HG03442 (cell line): Measurements from ENCODE around the gene ATP2B3.
A peak's percentile ranks its signal among the peaks of the same experiment; 100 is the strongest.

Experiments
- ATAC-seq: cut with Tn5 transposase; IDR thresholded peaks from one replicate; pipeline ENCODE4 v1.9.1; 2021; ENCODE audit warnings: mild to moderate bottlenecking, moderate library complexity; ENCODE audit not compliant: unreplicated experiment

ATP2B3 gene

GRCh38 chrX:153530411-153531129 lies 13.1 kb downstream of the ATP2B3 start:
- ATAC-seq = no peak

DNA sequence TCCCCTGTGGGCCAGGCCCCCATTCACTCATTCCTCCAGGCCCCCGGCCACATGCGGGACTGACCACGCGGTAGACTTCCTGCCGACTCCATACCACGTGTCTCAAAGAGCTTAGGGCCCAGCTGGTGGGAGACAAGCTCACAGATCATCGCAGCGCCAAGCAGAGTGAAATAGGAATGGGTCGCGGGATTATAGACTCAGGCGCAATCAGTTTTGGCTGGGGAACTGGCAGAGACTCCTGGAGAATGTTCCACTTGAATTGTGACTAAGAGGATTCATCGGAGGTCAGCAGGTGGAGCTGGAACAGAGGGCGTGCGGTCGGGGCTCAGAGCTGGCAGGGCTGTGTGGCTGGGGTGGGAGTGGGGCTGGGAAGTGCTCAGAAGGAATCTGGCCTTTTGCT lies 15.6 kb downstream of the ATP2B3 start:
- ATAC-seq = no peak

DNA sequence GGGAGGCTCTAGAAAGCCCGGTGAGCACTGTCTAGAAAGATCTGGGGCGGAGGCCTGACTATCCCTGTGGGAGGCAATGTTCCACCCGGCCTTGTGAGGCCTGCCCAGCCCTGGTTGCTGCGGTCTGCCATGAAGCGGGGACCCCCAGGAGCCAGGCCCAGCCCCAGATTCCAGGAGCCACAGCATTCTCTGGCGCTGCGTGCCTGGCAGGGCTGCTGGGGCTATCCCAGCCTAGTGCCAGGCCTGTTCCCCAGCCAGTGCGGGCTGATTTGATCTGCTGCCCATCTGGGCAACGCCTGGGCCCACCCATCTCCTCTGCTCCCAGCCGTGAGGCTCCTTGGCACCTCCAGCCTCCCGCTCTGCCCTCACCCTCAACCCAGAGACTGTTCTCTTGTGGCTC lies 19.6 kb downstream of the ATP2B3 start:
- no peak for ATAC-seq

DNA sequence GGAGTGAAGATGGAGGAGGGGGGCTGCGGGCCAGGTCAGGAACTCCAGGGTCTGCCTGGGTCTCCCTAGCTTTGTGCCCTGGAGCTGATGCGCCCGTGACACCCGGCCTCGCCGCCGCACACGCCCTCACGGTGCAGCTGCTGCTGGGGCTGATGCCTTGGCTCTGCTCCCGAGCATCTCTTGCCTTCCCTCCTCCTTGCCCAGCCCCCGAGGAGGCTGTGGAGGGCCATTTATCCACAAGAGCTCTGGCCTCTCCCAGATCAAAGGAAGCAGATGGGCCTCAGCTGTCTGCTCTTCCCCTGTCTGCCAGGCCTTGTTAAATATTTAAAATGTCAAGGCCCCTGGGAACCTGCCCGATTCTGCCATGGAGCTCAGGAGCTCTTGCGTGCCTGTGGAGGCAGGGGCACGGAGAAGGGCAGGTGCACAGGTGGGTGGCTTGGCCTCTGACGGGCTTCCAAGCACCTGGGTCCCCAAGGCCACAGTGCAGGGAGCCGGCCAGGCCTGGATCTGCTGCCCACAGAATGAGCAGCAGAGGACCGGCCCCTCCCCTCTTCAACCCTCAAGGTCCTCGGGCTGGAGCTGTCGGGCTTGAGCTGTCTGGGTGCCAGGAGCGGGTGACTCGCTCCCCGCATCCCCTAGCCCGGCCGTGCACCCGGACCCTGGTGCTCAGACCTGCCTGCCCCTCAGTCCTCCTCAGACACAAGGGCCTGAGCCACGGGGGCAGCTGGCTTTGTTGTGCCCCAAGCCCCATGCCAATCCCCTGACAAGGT lies 20.3 kb downstream of the ATP2B3 start:
- no peak for ATAC-seq

DNA sequence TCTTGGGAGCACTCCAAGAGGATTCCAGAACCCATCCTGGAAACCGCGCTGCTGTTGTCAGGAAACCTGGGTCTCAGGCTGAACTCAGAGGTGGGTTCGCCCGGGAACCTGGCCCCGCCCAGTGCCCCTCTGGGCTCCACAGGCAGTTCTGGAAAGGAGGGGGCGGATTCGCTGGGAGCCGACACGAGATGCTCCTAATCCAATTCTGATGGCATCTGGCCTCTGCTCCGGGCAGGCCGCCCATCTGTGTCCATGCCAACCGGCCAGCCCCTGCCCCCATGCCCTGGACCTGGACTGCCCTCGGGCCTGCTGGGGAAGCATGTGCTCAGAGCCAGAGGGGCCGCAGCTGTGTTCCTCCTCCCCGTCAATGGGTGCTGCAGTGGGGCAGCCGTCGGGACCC lies 21.0 kb downstream of the ATP2B3 start:
- ATAC-seq = no peak

DNA sequence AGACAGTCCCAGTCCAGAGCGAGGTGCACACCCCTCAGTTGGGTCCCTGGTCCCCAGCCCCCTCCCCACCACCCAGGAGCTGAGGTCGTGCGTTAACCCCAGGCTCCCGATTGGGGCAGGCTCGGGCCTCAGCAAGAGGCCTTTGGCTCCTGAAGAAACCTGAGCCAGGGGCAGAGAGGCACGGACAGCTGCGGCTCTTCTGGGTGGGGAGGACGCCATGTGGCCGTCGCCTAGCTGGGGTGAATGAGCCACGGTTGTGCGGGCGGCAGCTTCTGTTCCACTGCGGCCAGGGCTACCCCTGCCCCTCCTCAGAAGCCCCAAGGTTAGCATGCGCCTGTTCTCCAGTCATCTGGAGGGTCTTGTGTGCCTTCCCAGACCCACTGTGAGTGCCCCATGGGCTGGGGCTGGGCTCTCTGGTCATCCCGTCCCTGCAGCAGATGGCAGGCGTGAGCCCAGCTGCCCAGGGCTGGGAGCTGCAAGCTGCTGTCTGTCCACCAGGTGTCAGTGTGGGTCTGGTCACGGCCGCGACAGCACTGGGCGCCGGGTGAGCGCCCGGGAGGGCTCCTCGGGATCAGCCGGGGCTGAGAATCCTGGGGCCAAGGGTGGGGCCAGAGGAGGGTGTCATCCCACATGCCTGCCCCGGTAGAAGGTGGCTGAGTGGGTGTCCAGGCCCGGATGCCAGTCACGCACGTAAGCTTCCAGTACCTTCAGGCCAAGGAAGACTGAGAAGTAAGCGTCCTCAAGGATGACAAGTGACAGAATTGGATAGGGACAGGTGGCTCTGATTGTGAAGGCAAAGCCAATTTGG lies 21.9 kb downstream of the ATP2B3 start:
- ATAC-seq = peak; percentile 68

GRCh38 chrX:153539979-153540358 lies 22.5 kb downstream of the ATP2B3 start:
- ATAC-seq = no peak

GRCh38 chrX:153544727-153545126 lies 27.3 kb downstream of the ATP2B3 start:
- no peak for ATAC-seq

DNA sequence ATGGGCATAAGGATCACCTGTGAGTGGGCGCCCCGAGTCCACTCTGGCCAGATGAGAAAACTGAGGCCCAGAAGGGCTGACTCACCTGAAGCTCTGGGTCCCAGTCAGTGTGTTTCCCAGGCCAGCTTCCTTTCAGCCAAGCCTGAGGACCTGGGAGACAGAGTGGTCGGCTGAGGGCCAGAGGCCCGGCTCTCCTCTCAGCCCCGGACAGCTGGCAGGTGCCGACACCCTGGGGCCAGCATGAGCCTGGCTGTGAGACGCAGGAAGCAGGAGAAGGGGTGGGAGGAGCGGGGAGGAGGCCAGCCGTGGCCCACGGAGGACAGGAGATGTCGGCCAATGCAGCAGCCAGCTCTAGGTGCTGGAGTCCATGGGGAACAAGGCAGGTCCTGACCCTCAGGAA lies 28.9 kb downstream of the ATP2B3 start:
- ATAC-seq = no peak

GRCh38 chrX:153547195-153547594 lies 29.8 kb downstream of the ATP2B3 start:
- ATAC-seq = no peak

DNA sequence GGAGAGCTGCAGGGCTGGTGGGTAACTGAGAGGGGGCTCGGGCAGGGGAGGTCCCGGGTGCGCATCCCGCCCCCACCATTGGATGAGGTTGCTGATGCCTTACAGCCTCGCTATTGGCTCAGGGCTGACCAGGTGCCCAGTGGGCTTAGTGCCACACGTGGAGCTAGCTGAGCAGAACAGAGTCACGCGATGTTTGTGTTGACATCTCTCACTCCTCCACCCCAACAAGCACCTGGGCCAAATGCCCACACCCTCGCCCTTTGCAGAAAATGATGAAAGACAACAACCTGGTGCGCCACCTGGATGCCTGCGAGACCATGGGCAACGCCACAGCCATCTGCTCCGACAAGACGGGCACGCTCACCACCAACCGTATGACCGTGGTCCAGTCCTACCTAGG lies 31.8 kb downstream of the ATP2B3 start:
- ATAC-seq = no peak

- ATAC-seq = no peak
Measured at GRCh38 chrX:153549807-153550206, 32.4 kb downstream of the ATP2B3 start.

- ATAC-seq = no peak
Measured at GRCh38 chrX:153551135-153551534, 33.7 kb downstream of the ATP2B3 start.

- ATAC-seq = no peak
Measured at GRCh38 chrX:153554519-153555167, 37.2 kb downstream of the ATP2B3 start.

DNA sequence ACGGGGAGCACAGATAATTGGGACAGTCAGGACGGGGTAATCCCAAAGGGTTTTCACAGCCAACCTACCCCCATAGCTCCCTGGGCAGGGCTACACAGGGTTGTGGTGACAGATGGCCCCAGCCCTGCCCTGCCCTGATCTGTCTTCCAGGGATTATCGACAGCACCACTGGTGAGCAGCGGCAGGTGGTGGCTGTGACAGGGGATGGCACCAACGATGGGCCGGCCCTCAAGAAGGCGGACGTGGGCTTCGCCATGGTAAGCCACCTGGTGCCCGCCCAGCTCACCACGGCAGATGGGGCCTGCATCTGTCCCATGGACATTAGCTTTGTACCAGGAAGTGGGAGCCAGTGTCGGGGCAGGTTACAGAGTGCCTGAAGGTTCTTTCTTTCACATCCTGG lies 39.3 kb downstream of the ATP2B3 start:
- no peak for ATAC-seq

DNA sequence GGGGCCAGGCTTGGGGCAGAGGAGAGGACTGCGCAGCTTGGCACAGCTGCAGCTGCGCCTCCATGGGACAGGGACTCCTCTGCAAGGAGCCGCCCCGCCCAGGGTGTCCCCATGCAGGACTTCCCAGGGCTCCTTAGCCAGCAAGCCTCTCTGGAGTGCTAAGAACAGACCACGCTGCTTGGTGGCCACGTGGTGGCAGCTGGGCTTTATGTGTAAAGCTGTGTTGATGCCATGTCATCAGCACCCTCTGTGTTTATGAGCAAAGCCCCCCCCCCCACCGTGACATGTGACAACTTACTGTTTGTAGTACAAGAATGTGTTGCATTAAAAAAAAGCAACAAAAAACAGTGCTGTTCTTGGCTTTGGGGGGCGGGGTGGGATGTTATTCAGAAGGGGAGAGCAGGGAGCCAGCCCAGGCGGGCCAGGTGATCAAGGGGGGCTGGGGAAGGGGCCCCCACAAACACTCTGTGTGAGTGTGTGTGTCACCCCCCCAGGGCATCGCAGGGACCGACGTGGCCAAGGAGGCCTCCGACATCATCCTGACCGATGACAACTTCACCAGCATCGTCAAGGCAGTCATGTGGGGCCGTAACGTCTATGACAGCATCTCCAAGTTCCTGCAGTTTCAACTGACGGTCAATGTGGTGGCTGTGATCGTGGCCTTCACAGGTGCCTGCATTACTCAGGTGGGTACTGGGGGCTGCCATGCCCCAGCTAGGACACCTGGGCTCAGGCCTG lies 40.3 kb downstream of the ATP2B3 start:
- no peak for ATAC-seq

- ATAC-seq = no peak
Measured at GRCh38 chrX:153560000-153560399, 42.6 kb downstream of the ATP2B3 start.

- no peak for ATAC-seq
Measured at GRCh38 chrX:153560466-153560865, 43.0 kb downstream of the ATP2B3 start.

GRCh38 chrX:153561337-153561736 lies 43.9 kb downstream of the ATP2B3 start:
- ATAC-seq = no peak

DNA sequence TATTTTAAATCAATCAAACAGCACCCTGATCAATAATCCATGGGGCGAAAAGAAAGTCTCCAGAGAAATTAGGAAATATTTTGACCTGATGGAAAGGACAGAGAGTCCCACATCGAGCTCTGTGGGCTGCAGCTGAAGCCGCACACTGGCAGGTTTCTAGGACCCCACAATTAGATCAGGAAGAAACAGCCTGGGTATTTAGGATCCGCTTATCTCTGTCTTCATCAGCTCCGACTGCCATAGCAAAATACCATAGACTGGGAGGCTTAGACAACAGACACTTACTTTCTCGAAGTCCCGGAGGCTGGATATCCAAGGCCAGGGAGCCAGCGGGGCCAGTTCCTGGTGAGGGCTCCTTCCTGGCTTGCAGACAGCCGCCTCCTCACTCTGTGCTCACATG lies 45.1 kb downstream of the ATP2B3 start:
- no peak for ATAC-seq
